ENCODE measurements around the gene CASKIN1.

CASKIN1 gene

GRCh38 chr16:2178321-2179106, 17.9 kb downstream of the CASKIN1 start:
- DNase-seq (ENCODE audit: low read depth): no peak
- no peak overlapping the region for H3K4me3 ChIP-seq (ENCODE audit: low read depth, low read length)
- TF ChIP-seq CTCF (IDR thresholded peaks at IDR 0.05; ENCODE audit: low read depth, low read length, missing control alignments): no peak
- in situ Hi-C loops (cut with HindIII; ENCODE audit: low sequenced_read_pairs): no loop called here

GRCh38 chr16:2177561-2177960, 18.8 kb downstream of the CASKIN1 start:
- H3K4me3 ChIP-seq (ENCODE audit: low read depth, low read length): no peak overlapping the region
- TF ChIP-seq CTCF (IDR thresholded peaks at IDR 0.05; ENCODE audit: low read depth, low read length, missing control alignments): no peak
- DNase-seq (ENCODE audit: low read depth): no peak
- in situ Hi-C loops (cut with HindIII; ENCODE audit: low sequenced_read_pairs): no loop called here

GRCh38 chr16:2177101-2177500, 19.3 kb downstream of the CASKIN1 start:
- DNase-seq (ENCODE audit: low read depth): no peak
- in situ Hi-C loops (cut with HindIII; ENCODE audit: low sequenced_read_pairs): no loop called here
- no peak overlapping the region for H3K4me3 ChIP-seq (ENCODE audit: low read depth, low read length)
- TF ChIP-seq CTCF (IDR thresholded peaks at IDR 0.05; ENCODE audit: low read depth, low read length, missing control alignments): no peak

- no peak for DNase-seq (ENCODE audit: low read depth)
- no peak overlapping the region for H3K4me3 ChIP-seq (ENCODE audit: low read depth, low read length)
- no peak for TF ChIP-seq CTCF (IDR thresholded peaks at IDR 0.05; ENCODE audit: low read depth, low read length, missing control alignments)
- in situ Hi-C loops (cut with HindIII; ENCODE audit: low sequenced_read_pairs): no loop called here
These were observed 20.4 kb downstream of the CASKIN1 start for GRCh38 chr16:2176047-2176446.

GRCh38 chr16:2175454-2175853, 21.0 kb downstream of the CASKIN1 start:
- DNase-seq (ENCODE audit: low read depth): no peak
- no peak for TF ChIP-seq CTCF (IDR thresholded peaks at IDR 0.05; ENCODE audit: low read depth, low read length, missing control alignments)
- H3K4me3 ChIP-seq (ENCODE audit: low read depth, low read length): no peak overlapping the region
- in situ Hi-C loops (cut with HindIII; ENCODE audit: low sequenced_read_pairs): no loop called here

GRCh38 chr16:2174396-2175131, 21.8 kb downstream of the CASKIN1 start:
- DNase-seq (ENCODE audit: low read depth): no peak
- no peak overlapping the region for H3K4me3 ChIP-seq (ENCODE audit: low read depth, low read length)
- TF ChIP-seq CTCF (IDR thresholded peaks at IDR 0.05; ENCODE audit: low read depth, low read length, missing control alignments): no peak
- in situ Hi-C loops (cut with HindIII; ENCODE audit: low sequenced_read_pairs): no loop called here
